ENCODE results near the gene FRS3. TPM values are rescaled to one million over a fixed set of nuclear protein-coding genes. Genes with fewer than 3 reads are reported as not detected.
A peak's percentile ranks its signal among the peaks of the same experiment; 100 is the strongest.

Gene FRS3
- total and polyA plus RNA-seq, 9 of the 15 experiments (the other 6 are each of a cell fraction or from before 2014, with no cell fraction given) = 0.03 to 3.7 (median 1.6) TPM

DNA sequence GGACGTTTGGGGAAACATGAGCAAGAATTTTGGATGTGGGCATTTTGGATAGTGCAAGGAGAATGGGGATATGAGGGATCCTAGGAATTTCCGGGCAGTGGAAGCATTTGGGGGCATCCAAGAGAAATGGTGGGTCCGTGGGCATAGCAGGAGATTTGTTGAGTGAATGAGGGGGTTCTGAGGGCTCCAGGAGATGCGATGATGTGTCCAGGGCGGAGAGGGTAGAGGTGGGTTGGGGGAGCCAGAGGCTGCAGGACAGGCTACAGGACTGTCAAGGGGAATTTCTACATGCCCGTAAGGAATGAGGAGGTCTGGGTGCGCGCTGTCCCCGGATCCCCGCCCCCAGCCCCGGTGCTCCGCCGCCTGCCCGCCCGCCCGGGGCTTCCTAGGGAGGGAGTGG is 364 bp downstream of the FRS3 start (continued):
- TF ChIP-seq, protein P1, sequence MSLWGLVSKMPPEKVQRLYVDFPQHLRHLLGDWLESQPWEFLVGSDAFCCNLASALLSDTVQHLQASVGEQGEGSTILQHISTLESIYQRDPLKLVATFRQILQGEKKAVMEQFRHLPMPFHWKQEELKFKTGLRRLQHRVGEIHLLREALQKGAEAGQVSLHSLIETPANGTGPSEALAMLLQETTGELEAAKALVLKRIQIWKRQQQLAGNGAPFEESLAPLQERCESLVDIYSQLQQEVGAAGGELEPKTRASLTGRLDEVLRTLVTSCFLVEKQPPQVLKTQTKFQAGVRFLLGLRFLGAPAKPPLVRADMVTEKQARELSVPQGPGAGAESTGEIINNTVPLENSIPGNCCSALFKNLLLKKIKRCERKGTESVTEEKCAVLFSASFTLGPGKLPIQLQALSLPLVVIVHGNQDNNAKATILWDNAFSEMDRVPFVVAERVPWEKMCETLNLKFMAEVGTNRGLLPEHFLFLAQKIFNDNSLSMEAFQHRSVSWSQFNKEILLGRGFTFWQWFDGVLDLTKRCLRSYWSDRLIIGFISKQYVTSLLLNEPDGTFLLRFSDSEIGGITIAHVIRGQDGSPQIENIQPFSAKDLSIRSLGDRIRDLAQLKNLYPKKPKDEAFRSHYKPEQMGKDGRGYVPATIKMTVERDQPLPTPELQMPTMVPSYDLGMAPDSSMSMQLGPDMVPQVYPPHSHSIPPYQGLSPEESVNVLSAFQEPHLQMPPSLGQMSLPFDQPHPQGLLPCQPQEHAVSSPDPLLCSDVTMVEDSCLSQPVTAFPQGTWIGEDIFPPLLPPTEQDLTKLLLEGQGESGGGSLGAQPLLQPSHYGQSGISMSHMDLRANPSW (CRISPR knock-in tag; IDR thresholded peaks at IDR 0.05) = no peak
- no peak for TF ChIP-seq RCOR1 (IDR thresholded peaks at IDR 0.05; ENCODE audit: borderline replicate concordance in 1 of 2, low read depth in 2 of 2, low read length in 2 of 2)
- no peak for TF ChIP-seq FOXK1 (CRISPR knock-in tag; IDR thresholded peaks at IDR 0.05; ENCODE audit: borderline replicate concordance)
- TF ChIP-seq ZNF134 (CRISPR knock-in tag; conservative IDR thresholded peaks at IDR 0.05) = no peak

DNA sequence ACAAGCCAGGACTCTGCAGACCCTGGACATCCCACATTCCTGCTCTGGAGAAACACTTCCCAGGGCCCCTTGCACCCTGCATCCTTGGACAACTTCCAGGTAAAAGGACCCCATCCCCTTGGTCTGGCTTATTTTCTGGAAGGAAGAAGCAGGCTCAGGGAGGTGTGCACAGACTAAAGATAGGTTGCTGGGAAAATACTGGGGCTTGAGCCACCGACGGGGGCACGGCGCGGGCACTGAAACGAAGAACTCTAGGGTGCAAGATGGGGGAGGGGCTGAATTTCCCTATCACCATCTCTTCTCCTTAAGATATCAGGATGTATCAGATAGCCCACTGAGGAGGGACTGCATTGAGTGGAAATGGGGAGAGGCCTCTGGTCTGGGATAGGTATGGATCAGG is 805 bp downstream of the FRS3 start:
- no peaks in the 10 kb centered on the region for H3K9me1 ChIP-seq (ENCODE audit: control insufficient read depth, insufficient read depth, low read length)
- peaks cover 12% of the 10 kb centered on the region; the same call in 2 of the 3 replicates for H3K36me3 ChIP-seq (ENCODE audit: control insufficient read depth, insufficient read depth, low read length)
- H3K4me1 ChIP-seq (replicated peaks in 1 of 2; ENCODE audit: control insufficient read depth in 2 of 2, insufficient read depth in 2 of 2, low read length in 2 of 2) = peaks cover 8 to 24% of the 10 kb centered on the region in 2 experiments
- H3K9ac ChIP-seq (ENCODE audit: insufficient read depth in 1 of 2, low read depth in 2 of 2, low read length in 2 of 2) = peak overlapping the region; percentile 46 to 91; a peak in 3 of 4 replicates
- ATAC-seq (no peak), FAIRE-seq (no peak), DNase-seq (ENCODE audit: extremely low read depth in 1 of 4, low spot score in 3 of 4) (no peak)
- ChIA-PET CTCF (ENCODE audit: low intra/inter-chr PET ratio) (interaction anchor here (1.1 to 4.3 kb wide), 5 partner anchors 43 to 1098 kb away, joined by 3 to 50 read pairs (median 10); partner anchors contain the start of gene TFEB), POLR2A (interaction anchor here (0.6 to 1.0 kb wide), 5 partner anchors 15 to 273 kb away, joined by 3 to 5 read pairs (median 3); no protein-coding TSS in a partner anchor)
- H3K9me3 ChIP-seq (replicated peaks; ENCODE audit: control insufficient read depth, insufficient read depth, low read depth, low read length) = no peaks in the 10 kb centered on the region
- H4K20me1 ChIP-seq (replicated peaks; ENCODE audit: control insufficient read depth, insufficient read depth, low read length) = no peaks in the 10 kb centered on the region; the same call in 1 of the 2 replicates
- H2AFZ ChIP-seq (ENCODE audit: low read depth, low read length) = peak overlapping the region; percentile 74
- 68% methylated on average over 6 of the region's 6 CpGs for WGBS (ENCODE audit: insufficient coverage, low coverage, missing lambda C conversion rate)
- peak overlapping the region; percentile 92 for H3K4me2 ChIP-seq (ENCODE audit: insufficient read depth, low read length)
- intact Hi-C loops (cut with micrococcal nuclease) = loop anchor here (5.0 kb wide), 2 partner anchors 177 to 412 kb away; no protein-coding TSS in a partner anchor
- peaks cover 6% of the 10 kb centered on the region; the same call in 1 of the 3 replicates for H3K79me2 ChIP-seq (ENCODE audit: control insufficient read depth, insufficient read depth, low read length)
- TF ChIP-seq, protein P2, sequence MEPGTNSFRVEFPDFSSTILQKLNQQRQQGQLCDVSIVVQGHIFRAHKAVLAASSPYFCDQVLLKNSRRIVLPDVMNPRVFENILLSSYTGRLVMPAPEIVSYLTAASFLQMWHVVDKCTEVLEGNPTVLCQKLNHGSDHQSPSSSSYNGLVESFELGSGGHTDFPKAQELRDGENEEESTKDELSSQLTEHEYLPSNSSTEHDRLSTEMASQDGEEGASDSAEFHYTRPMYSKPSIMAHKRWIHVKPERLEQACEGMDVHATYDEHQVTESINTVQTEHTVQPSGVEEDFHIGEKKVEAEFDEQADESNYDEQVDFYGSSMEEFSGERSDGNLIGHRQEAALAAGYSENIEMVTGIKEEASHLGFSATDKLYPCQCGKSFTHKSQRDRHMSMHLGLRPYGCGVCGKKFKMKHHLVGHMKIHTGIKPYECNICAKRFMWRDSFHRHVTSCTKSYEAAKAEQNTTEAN (CRISPR knock-in tag; IDR thresholded peaks at IDR 0.05) = no peak
- peak; percentile 7 for TF ChIP-seq CHD1 (IDR thresholded peaks at IDR 0.05; ENCODE audit: low read length)
- BruUV-seq (replicated peaks) = no TSS peak
- no peaks in the 10 kb centered on the region for H3K27me3 ChIP-seq (ENCODE audit: control insufficient read depth in 2 of 2, insufficient read depth in 2 of 2, low read length in 2 of 2)
- no peak overlapping the region for H3K27ac ChIP-seq (ENCODE audit: extremely low read depth, low read depth, low read length)
- peak overlapping the region; percentile 69 for H3K4me3 ChIP-seq
- in situ Hi-C loops (cut with MboI) = no loop called here

All from K562 (cell line).